M059J (cell line): ENCODE measurements around the gene GJA3. TPM values are rescaled to one million over a fixed set of nuclear protein-coding genes. Genes with fewer than 3 reads are reported as not detected.

Experiments used
- DNase-seq: peaks from one replicate; pipeline ENCODE4 v3.0.0-alpha.2; 2012; ENCODE audit warnings: low read depth
- total RNA-seq: library from RNA; depleted of rRNA; stranded (reverse); fragments of >200 nt; shearing (Covaris generic); gene quantifications from 2 replicates; pipeline ENCODE4 v1.2.3, GENCODE V29; 2014

The GJA3 gene
- total RNA-seq, 1 experiment from 2014 or later, result not detected

GRCh38 chr13:20151016-20151415 is 9.8 kb downstream of the GJA3 start:
- no peak for DNase-seq

GRCh38 chr13:20150561-20150960 is 10.3 kb downstream of the GJA3 start:
- DNase-seq, result no peak

GRCh38 chr13:20149762-20150161 is 11.1 kb downstream of the GJA3 start:
- DNase-seq, result no peak

GRCh38 chr13:20148501-20149183 is 12.2 kb downstream of the GJA3 start:
- DNase-seq, result no peak

- DNase-seq, result no peak
Measured at GRCh38 chr13:20146381-20146780, 14.5 kb downstream of the GJA3 start.

GRCh38 chr13:20145521-20145920 is 15.3 kb downstream of the GJA3 start:
- no peak for DNase-seq

- DNase-seq, result no peak
Measured at GRCh38 chr13:20144141-20144850, 16.6 kb downstream of the GJA3 start.

- no peak for DNase-seq
Measured at GRCh38 chr13:20142927-20143480, 17.8 kb downstream of the GJA3 start.

GRCh38 chr13:20142023-20142926 is 18.6 kb downstream of the GJA3 start:
- DNase-seq, result no peak

- DNase-seq, result no peak
Measured at GRCh38 chr13:20141238-20142022, 19.4 kb downstream of the GJA3 start.

GRCh38 chr13:20140487-20140886 is 20.4 kb downstream of the GJA3 start:
- no peak for DNase-seq

- DNase-seq, result no peak
Measured at GRCh38 chr13:20137875-20138274, 23.0 kb downstream of the GJA3 start.

GRCh38 chr13:20136781-20137703 is 23.8 kb downstream of the GJA3 start:
- no peak for DNase-seq

GRCh38 chr13:20134732-20135131 is 26.1 kb downstream of the GJA3 start:
- no peak for DNase-seq

GRCh38 chr13:20132052-20132634 is 28.7 kb downstream of the GJA3 start:
- no peak for DNase-seq

GRCh38 chr13:20131057-20131832 is 29.6 kb downstream of the GJA3 start:
- no peak for DNase-seq

- DNase-seq, result no peak
Measured at GRCh38 chr13:20130652-20131051, 30.2 kb downstream of the GJA3 start.

GRCh38 chr13:20130012-20130411 is 30.8 kb downstream of the GJA3 start:
- no peak for DNase-seq

- DNase-seq, result no peak
Measured at GRCh38 chr13:20129076-20129475, 31.8 kb downstream of the GJA3 start.
